HepG2 (cell line): Measurements from ENCODE around the gene TSN. TPM values are rescaled to one million over a fixed set of nuclear protein-coding genes. Genes with fewer than 3 reads are reported as not detected.

ENCODE experiments used
- ARNT2 ChIP-seq: sonication (generic); formaldehyde crosslinking; IDR thresholded peaks from 2 replicates; pipeline ENCODE4 v1.8.0; 2022; ENCODE audit warnings: mild to moderate bottlenecking, low read depth, missing genetic modification reagents, moderate library complexity
- GPBP1L1 ChIP-seq: sonication (generic); formaldehyde crosslinking; IDR thresholded peaks from 2 replicates; pipeline ENCODE4 v1.5.0; 2020; ENCODE audit warnings: mild to moderate bottlenecking, missing genetic modification reagents
- HOXD1 ChIP-seq: sonication (generic); formaldehyde crosslinking; IDR thresholded peaks from 2 replicates; pipeline ENCODE4 v1.5.0; 2020; ENCODE audit warnings: missing genetic modification reagents
- IRX3 ChIP-seq: sonication (generic); formaldehyde crosslinking; IDR thresholded peaks from 2 replicates; pipeline ENCODE4 v1.8.1; 2023; ENCODE audit warnings: mild to moderate bottlenecking, low read depth, missing genetic modification reagents, borderline replicate concordance
- MAFG ChIP-seq: sonication (generic); formaldehyde crosslinking; IDR thresholded peaks from 2 replicates; pipeline ENCODE4 v1.5.1; 2020; ENCODE audit warnings: mild to moderate bottlenecking, missing genetic modification reagents
- NFAT5 ChIP-seq: sonication (generic); formaldehyde crosslinking; IDR thresholded peaks from 2 replicates; pipeline ENCODE4 v1.4.0; 2020; ENCODE audit warnings: missing genetic modification reagents
- NFYB ChIP-seq: sonication (generic); formaldehyde crosslinking; IDR thresholded peaks from 2 replicates; pipeline ENCODE4 v1.4.0; 2020; ENCODE audit warnings: missing genetic modification reagents
- ONECUT2 ChIP-seq: sonication (generic); formaldehyde crosslinking; IDR thresholded peaks from 2 replicates; pipeline ENCODE4 v1.4.0; 2020; ENCODE audit warnings: missing genetic modification reagents
- TEAD2 ChIP-seq: sonication (generic); formaldehyde crosslinking; IDR thresholded peaks from 2 replicates; pipeline ENCODE4 v1.9.0; 2021; ENCODE audit warnings: missing genetic modification reagents
- ZFP90 ChIP-seq: sonication (generic); formaldehyde crosslinking; IDR thresholded peaks from 2 replicates; pipeline ENCODE4 v1.8.0; 2022; ENCODE audit warnings: missing genetic modification reagents, mild to moderate bottlenecking, inconsistent platforms, borderline replicate concordance
- ZNF260 ChIP-seq: sonication (generic); formaldehyde crosslinking; IDR thresholded peaks from 2 replicates; pipeline ENCODE4 v1.4.0; 2020; ENCODE audit warnings: missing genetic modification reagents, low read depth, mild to moderate bottlenecking, borderline replicate concordance
- ZNF281 ChIP-seq: sonication (generic); formaldehyde crosslinking; IDR thresholded peaks from 2 replicates; pipeline ENCODE4 v1.4.0; 2020; ENCODE audit warnings: missing genetic modification reagents, borderline replicate concordance
- ZNF558 ChIP-seq: sonication (generic); formaldehyde crosslinking; IDR thresholded peaks from 2 replicates; pipeline ENCODE4 v1.9.0; 2022; ENCODE audit warnings: mild to moderate bottlenecking, missing genetic modification reagents, borderline replicate concordance
- ZNF563 ChIP-seq: sonication (generic); formaldehyde crosslinking; IDR thresholded peaks from 2 replicates; pipeline ENCODE4 v1.8.0; 2022; ENCODE audit warnings: mild to moderate bottlenecking, moderate library complexity, missing genetic modification reagents
- polyA plus RNA-seq, 8 experiments: library from polyadenylated mRNA; depleted of rRNA in 3 of 8; stranded (reverse) in 7 of 8; unstranded in 1 of 8; fragments of >200 nt; fragmentation: Illumina TruSeq in 4 of 8; extraction: Trizol in 4 of 8; gene quantifications; 2 replicates each; pipeline versions ENCODE4 v1.2.1 to v1.2.3, GENCODE V29; 2011 to 2016; ENCODE audit warnings: low read depth in 4 of 8, missing spikeins in 1 of 8, mixed read lengths in 1 of 8; ENCODE audit not compliant: insufficient read depth in 1 of 8
- total RNA-seq, 5 experiments: library from RNA; depleted of rRNA; stranded (reverse); fragments of >200 nt; fragmentation: Illumina TruSeq; extraction: Trizol; gene quantifications; 2 replicates each; pipeline ENCODE4 v1.2.3, GENCODE V29; 2016; ENCODE audit warnings: low read depth in 1 of 5
- TF ChIP-seq, protein P1 (sequence below): sonication (generic); formaldehyde crosslinking; IDR thresholded peaks from 2 replicates; pipeline ENCODE4 v1.5.0; 2020; ENCODE audit warnings: missing genetic modification reagents, mild to moderate bottlenecking, borderline replicate concordance
- TF ChIP-seq, protein P2 (sequence below): IDR thresholded peaks from 2 replicates; pipeline ENCODE4 v1.6.1; 2012; ENCODE audit warnings: inconsistent platforms

TSN gene
- total and polyA plus RNA-seq, 2 of the 13 experiments (the other 11 are each of a cell fraction or from before 2014, with no cell fraction given): 56.4 to 115 TPM

- no peak; the same call in 1 of the 2 replicates for TF ChIP-seq NFAT5
- TF ChIP-seq ZNF281 (CRISPR knock-in tag): peak; percentile 53; the same call in 1 of the 2 replicates
- TF ChIP-seq IRX3 (CRISPR knock-in tag): no peak; the same call in 1 of the 2 replicates
- TF ChIP-seq ONECUT2 (CRISPR knock-in tag): no peak; the same call in 1 of the 2 replicates
- peak; percentile 74; the same call in 1 of the 2 replicates for TF ChIP-seq HOXD1 (CRISPR knock-in tag)
- no peak for TF ChIP-seq ZNF260 (CRISPR knock-in tag)
- TF ChIP-seq, protein P1, sequence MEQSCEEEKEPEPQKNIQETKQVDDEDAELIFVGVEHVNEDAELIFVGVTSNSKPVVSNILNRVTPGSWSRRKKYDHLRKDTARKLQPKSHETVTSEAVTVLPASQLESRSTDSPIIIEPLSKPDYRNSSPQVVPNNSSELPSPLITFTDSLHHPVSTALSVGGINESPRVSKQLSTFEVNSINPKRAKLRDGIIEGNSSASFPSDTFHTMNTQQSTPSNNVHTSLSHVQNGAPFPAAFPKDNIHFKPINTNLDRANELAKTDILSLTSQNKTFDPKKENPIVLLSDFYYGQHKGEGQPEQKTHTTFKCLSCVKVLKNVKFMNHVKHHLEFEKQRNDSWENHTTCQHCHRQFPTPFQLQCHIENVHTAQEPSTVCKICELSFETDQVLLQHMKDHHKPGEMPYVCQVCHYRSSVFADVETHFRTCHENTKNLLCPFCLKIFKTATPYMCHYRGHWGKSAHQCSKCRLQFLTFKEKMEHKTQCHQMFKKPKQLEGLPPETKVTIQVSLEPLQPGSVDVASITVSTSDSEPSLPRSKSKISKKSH (CRISPR knock-in tag): peak; percentile 76; the same call in 1 of the 2 replicates
- no peak for TF ChIP-seq GPBP1L1
- TF ChIP-seq MAFG (CRISPR knock-in tag): no peak
- TF ChIP-seq ZNF558 (CRISPR knock-in tag): no peak
- no peak for TF ChIP-seq TEAD2 (CRISPR knock-in tag)
- TF ChIP-seq, protein P2, sequence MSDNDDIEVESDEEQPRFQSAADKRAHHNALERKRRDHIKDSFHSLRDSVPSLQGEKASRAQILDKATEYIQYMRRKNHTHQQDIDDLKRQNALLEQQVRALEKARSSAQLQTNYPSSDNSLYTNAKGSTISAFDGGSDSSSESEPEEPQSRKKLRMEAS: peak; percentile 99
- peak; percentile 52 for TF ChIP-seq NFYB (CRISPR knock-in tag)
- peak; percentile 73; the same call in 1 of the 2 replicates for TF ChIP-seq ZNF563 (CRISPR knock-in tag)
- TF ChIP-seq ZFP90 (CRISPR knock-in tag): no peak; the same call in 1 of the 2 replicates
- TF ChIP-seq ARNT2: peak; percentile 91
These were observed at the start of gene TSN (continued) for GRCh38 chr2:121755237-121756111.
